HepG2 (cell line): ENCODE results near the gene FKBP10. TPM values are rescaled to one million over a fixed set of nuclear protein-coding genes. Genes with fewer than 3 reads are reported as not detected.
A peak's percentile ranks its signal among the peaks of the same experiment; 100 is the strongest.

Experiments
- DRAP1 ChIP-seq: IDR thresholded peaks from 2 replicates; pipeline ENCODE4 v1.6.1; 2016; ENCODE audit warnings: missing genetic modification reagents, missing compliant biosample characterization
- FOXA1 ChIP-seq, 2 experiments: fragments of 450-650 bp in 1 of 2; sonication (generic) in 1 of 2; formaldehyde crosslinking in 1 of 2; IDR thresholded peaks; 2 replicates each; pipeline versions ENCODE4 v1.4.0 to v1.6.1; 2016 to 2020; ENCODE audit warnings: missing genetic modification reagents in 1 of 2
- FOXO1 ChIP-seq: sonication (generic); formaldehyde crosslinking; IDR thresholded peaks from 2 replicates; pipeline ENCODE4 v1.4.0; 2020; ENCODE audit warnings: missing genetic modification reagents
- KLF9 ChIP-seq: IDR thresholded peaks from 2 replicates; pipeline ENCODE4 v1.6.1; 2016; ENCODE audit warnings: low read depth
- NCOA1 ChIP-seq: sonication (generic); formaldehyde crosslinking; IDR thresholded peaks from 2 replicates; pipeline ENCODE4 v1.9.0; 2021; ENCODE audit warnings: missing genetic modification reagents
- PHF5A ChIP-seq: IDR thresholded peaks from one replicate; pipeline ENCODE4 v1.6.1; 2018; ENCODE audit warnings: low read depth, missing genetic modification reagents; ENCODE audit not compliant: unreplicated experiment
- POLR2A ChIP-seq, 2 experiments: IDR thresholded peaks; 2 replicates each; pipeline ENCODE4 v1.6.1; 2011; ENCODE audit warnings: low read depth in 2 of 2, low read length in 2 of 2, mild to moderate bottlenecking in 1 of 2, moderate library complexity in 1 of 2; ENCODE audit not compliant: insufficient read depth in 1 of 2
- PTBP1 ChIP-seq: fragments of 200-400 bp; formaldehyde crosslinking; IDR thresholded peaks from 2 replicates; pipeline ENCODE4 v1.6.1; 2018; ENCODE audit warnings: low read length, low read depth; ENCODE audit not compliant: poor library complexity, severe bottlenecking
- SALL1 ChIP-seq: sonication (generic); formaldehyde crosslinking; IDR thresholded peaks from 2 replicates; pipeline ENCODE4 v1.8.0; 2022; ENCODE audit warnings: mild to moderate bottlenecking, missing genetic modification reagents
- SOX13 ChIP-seq, 3 experiments: fragments of 450-650 bp in 1 of 3; sonication (generic) in 1 of 3; formaldehyde crosslinking in 1 of 3; IDR thresholded peaks in 2 of 3; conservative IDR thresholded peaks in 1 of 3; 2 replicates each; pipeline versions ENCODE4 v1.5.0 to v1.6.1; 2016 to 2020; ENCODE audit warnings: antibody characterized with exemption in 1 of 3, mild to moderate bottlenecking in 1 of 3, missing compliant biosample characterization in 1 of 3, missing genetic modification reagents in 1 of 3, moderate library complexity in 1 of 3
- TCF7L2 ChIP-seq: IDR thresholded peaks from 2 replicates; pipeline ENCODE4 v1.6.1; 2011; ENCODE audit warnings: mild to moderate bottlenecking, low read depth, low read length, moderate library complexity
- ZBTB42 ChIP-seq: sonication (generic); formaldehyde crosslinking; IDR thresholded peaks from 2 replicates; pipeline ENCODE4 v1.5.0; 2020; ENCODE audit warnings: mild to moderate bottlenecking, missing genetic modification reagents
- ZBTB7B ChIP-seq: sonication (generic); formaldehyde crosslinking; IDR thresholded peaks from 2 replicates; pipeline ENCODE4 v1.4.0; 2020; ENCODE audit warnings: missing genetic modification reagents
- ZFP36 ChIP-seq: fragments of 150-350 bp; IDR thresholded peaks from 2 replicates; pipeline ENCODE4 v1.6.1; 2018; ENCODE audit warnings: borderline replicate concordance, low read length, low read depth; ENCODE audit not compliant: partially characterized antibody
- ZFP82 ChIP-seq: sonication (generic); formaldehyde crosslinking; IDR thresholded peaks from 2 replicates; pipeline ENCODE4 v1.5.1; 2020; ENCODE audit warnings: mild to moderate bottlenecking, missing genetic modification reagents, borderline replicate concordance
- ZNF567 ChIP-seq: sonication (generic); formaldehyde crosslinking; IDR thresholded peaks from 2 replicates; pipeline ENCODE4 v1.8.1; 2023; ENCODE audit warnings: mild to moderate bottlenecking, missing genetic modification reagents, borderline replicate concordance
- ZSCAN29 ChIP-seq: sonication (generic); formaldehyde crosslinking; conservative IDR thresholded peaks from 2 replicates; pipeline ENCODE4 v1.4.0; 2020; ENCODE audit warnings: mild to moderate bottlenecking, missing genetic modification reagents
- polyA plus RNA-seq, 8 experiments: library from polyadenylated mRNA; depleted of rRNA in 3 of 8; stranded (reverse) in 7 of 8; unstranded in 1 of 8; fragments of >200 nt; fragmentation: Illumina TruSeq in 4 of 8; extraction: Trizol in 4 of 8; gene quantifications; 2 replicates each; pipeline versions ENCODE4 v1.2.1 to v1.2.3, GENCODE V29; 2011 to 2016; ENCODE audit warnings: low read depth in 4 of 8, missing spikeins in 1 of 8, mixed read lengths in 1 of 8; ENCODE audit not compliant: insufficient read depth in 1 of 8
- total RNA-seq, 5 experiments: library from RNA; depleted of rRNA; stranded (reverse); fragments of >200 nt; fragmentation: Illumina TruSeq; extraction: Trizol; gene quantifications; 2 replicates each; pipeline ENCODE4 v1.2.3, GENCODE V29; 2016; ENCODE audit warnings: low read depth in 1 of 5
- TF ChIP-seq, protein P1 (sequence below): sonication (generic); formaldehyde crosslinking; IDR thresholded peaks from 2 replicates; pipeline ENCODE4 v1.4.0; 2020; ENCODE audit warnings: missing genetic modification reagents, borderline replicate concordance
- TF ChIP-seq, protein P2 (sequence below): sonication (generic); formaldehyde crosslinking; IDR thresholded peaks from 2 replicates; pipeline ENCODE4 v1.4.0; 2020; ENCODE audit warnings: missing genetic modification reagents
- TF ChIP-seq, protein P3 (sequence below): sonication (generic); formaldehyde crosslinking; IDR thresholded peaks from 2 replicates; pipeline ENCODE4 v1.4.0; 2020; ENCODE audit warnings: missing genetic modification reagents

The FKBP10 gene
- total and polyA plus RNA-seq, 2 of the 13 experiments (the other 11 are each of a cell fraction or from before 2014, with no cell fraction given), result 149 to 573 TPM

GRCh38 chr17:41773731-41774193 is 39.0 kb upstream of the FKBP10 start (continued):
- TF ChIP-seq, protein P1, sequence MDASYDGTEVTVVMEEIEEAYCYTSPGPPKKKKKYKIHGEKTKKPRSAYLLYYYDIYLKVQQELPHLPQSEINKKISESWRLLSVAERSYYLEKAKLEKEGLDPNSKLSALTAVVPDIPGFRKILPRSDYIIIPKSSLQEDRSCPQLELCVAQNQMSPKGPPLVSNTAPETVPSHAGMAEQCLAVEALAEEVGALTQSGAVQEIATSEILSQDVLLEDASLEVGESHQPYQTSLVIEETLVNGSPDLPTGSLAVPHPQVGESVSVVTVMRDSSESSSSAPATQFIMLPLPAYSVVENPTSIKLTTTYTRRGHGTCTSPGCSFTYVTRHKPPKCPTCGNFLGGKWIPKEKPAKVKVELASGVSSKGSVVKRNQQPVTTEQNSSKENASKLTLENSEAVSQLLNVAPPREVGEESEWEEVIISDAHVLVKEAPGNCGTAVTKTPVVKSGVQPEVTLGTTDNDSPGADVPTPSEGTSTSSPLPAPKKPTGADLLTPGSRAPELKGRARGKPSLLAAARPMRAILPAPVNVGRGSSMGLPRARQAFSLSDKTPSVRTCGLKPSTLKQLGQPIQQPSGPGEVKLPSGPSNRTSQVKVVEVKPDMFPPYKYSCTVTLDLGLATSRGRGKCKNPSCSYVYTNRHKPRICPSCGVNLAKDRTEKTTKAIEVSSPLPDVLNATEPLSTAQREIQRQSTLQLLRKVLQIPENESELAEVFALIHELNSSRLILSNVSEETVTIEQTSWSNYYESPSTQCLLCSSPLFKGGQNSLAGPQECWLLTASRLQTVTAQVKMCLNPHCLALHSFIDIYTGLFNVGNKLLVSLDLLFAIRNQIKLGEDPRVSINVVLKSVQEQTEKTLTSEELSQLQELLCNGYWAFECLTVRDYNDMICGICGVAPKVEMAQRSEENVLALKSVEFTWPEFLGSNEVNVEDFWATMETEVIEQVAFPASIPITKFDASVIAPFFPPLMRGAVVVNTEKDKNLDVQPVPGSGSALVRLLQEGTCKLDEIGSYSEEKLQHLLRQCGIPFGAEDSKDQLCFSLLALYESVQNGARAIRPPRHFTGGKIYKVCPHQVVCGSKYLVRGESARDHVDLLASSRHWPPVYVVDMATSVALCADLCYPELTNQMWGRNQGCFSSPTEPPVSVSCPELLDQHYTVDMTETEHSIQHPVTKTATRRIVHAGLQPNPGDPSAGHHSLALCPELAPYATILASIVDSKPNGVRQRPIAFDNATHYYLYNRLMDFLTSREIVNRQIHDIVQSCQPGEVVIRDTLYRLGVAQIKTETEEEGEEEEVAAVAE (CRISPR knock-in tag), result no peak
- TF ChIP-seq FOXA1 (IDR thresholded peaks at IDR 0.05) (no peak), FOXA1 (CRISPR knock-in tag; IDR thresholded peaks at IDR 0.05) (peak; percentile 71), TCF7L2 (no peak), KLF9 (CRISPR knock-in tag) (no peak), ZSCAN29 (CRISPR knock-in tag) (0 out of 2 replicates have a peak, but pooled peaks have one; percentile 42), ZFP36 (no peak), PHF5A (peak; percentile 43), ZNF567 (CRISPR knock-in tag) (no peak), SOX13 (IDR thresholded peaks at IDR 0.05) (no peak), SOX13 (CRISPR knock-in tag; conservative IDR thresholded peaks at IDR 0.05 in 1 of 2, IDR thresholded peaks at IDR 0.05 in 1 of 2) (0 out of 4 replicates have a peak, but pooled peaks of 1 of the 2 experiments have one; percentile 6), ZBTB42 (peak; percentile 93; the same call in 1 of the 2 replicates), FOXO1 (peak; percentile 50; the same call in 1 of the 2 replicates), DRAP1 (CRISPR knock-in tag) (no peak), ZFP82 (CRISPR knock-in tag) (no peak), POLR2A (IDR thresholded peaks at IDR 0.05; ENCODE audit: insufficient read depth in 1 of 2, low read depth in 2 of 2, low read length in 2 of 2) (no peak), ZBTB7B (peak; percentile 64), SALL1 (CRISPR knock-in tag) (peak; percentile 46; the same call in 1 of the 2 replicates), NCOA1 (CRISPR knock-in tag) (0 out of 2 replicates have a peak, but pooled peaks have one; percentile 22), PTBP1 (no peak)
- TF ChIP-seq, protein P2, sequence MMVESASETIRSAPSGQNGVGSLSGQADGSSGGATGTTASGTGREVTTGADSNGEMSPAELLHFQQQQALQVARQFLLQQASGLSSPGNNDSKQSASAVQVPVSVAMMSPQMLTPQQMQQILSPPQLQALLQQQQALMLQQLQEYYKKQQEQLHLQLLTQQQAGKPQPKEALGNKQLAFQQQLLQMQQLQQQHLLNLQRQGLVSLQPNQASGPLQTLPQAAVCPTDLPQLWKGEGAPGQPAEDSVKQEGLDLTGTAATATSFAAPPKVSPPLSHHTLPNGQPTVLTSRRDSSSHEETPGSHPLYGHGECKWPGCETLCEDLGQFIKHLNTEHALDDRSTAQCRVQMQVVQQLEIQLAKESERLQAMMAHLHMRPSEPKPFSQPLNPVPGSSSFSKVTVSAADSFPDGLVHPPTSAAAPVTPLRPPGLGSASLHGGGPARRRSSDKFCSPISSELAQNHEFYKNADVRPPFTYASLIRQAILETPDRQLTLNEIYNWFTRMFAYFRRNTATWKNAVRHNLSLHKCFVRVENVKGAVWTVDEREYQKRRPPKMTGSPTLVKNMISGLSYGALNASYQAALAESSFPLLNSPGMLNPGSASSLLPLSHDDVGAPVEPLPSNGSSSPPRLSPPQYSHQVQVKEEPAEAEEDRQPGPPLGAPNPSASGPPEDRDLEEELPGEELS (CRISPR knock-in tag), result 0 out of 2 replicates have a peak, but pooled peaks have one; percentile 26
- TF ChIP-seq, protein P3, sequence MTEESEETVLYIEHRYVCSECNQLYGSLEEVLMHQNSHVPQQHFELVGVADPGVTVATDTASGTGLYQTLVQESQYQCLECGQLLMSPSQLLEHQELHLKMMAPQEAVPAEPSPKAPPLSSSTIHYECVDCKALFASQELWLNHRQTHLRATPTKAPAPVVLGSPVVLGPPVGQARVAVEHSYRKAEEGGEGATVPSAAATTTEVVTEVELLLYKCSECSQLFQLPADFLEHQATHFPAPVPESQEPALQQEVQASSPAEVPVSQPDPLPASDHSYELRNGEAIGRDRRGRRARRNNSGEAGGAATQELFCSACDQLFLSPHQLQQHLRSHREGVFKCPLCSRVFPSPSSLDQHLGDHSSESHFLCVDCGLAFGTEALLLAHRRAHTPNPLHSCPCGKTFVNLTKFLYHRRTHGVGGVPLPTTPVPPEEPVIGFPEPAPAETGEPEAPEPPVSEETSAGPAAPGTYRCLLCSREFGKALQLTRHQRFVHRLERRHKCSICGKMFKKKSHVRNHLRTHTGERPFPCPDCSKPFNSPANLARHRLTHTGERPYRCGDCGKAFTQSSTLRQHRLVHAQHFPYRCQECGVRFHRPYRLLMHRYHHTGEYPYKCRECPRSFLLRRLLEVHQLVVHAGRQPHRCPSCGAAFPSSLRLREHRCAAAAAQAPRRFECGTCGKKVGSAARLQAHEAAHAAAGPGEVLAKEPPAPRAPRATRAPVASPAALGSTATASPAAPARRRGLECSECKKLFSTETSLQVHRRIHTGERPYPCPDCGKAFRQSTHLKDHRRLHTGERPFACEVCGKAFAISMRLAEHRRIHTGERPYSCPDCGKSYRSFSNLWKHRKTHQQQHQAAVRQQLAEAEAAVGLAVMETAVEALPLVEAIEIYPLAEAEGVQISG (CRISPR knock-in tag), result 0 out of 2 replicates have a peak, but pooled peaks have one; percentile 10
